ENCODE measurements around the gene TRANK1.

Gene TRANK1

GRCh38 chr3:36969085-36969484 is 24.2 kb upstream of the TRANK1 start:
- H3K36me3 ChIP-seq (replicated peaks; ENCODE audit: insufficient read depth, low read length): no peaks in the 10 kb centered on the region
- H3K27me3 ChIP-seq (replicated peaks; ENCODE audit: insufficient read depth, low read length): no peaks in the 10 kb centered on the region
- peaks cover 6% of the 10 kb centered on the region; the same call in 1 of the 2 replicates for H3K4me1 ChIP-seq (ENCODE audit: low read length)
- TF ChIP-seq, protein P1, sequence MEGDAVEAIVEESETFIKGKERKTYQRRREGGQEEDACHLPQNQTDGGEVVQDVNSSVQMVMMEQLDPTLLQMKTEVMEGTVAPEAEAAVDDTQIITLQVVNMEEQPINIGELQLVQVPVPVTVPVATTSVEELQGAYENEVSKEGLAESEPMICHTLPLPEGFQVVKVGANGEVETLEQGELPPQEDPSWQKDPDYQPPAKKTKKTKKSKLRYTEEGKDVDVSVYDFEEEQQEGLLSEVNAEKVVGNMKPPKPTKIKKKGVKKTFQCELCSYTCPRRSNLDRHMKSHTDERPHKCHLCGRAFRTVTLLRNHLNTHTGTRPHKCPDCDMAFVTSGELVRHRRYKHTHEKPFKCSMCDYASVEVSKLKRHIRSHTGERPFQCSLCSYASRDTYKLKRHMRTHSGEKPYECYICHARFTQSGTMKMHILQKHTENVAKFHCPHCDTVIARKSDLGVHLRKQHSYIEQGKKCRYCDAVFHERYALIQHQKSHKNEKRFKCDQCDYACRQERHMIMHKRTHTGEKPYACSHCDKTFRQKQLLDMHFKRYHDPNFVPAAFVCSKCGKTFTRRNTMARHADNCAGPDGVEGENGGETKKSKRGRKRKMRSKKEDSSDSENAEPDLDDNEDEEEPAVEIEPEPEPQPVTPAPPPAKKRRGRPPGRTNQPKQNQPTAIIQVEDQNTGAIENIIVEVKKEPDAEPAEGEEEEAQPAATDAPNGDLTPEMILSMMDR (IDR thresholded peaks at IDR 0.05; ENCODE audit: low read length): no peak
- no peak for TF ChIP-seq EZH2phosphoT487 (IDR thresholded peaks at IDR 0.05; ENCODE audit: low read length)
- no peak for TF ChIP-seq EZH2 (optimal IDR thresholded peaks at IDR 0.05; ENCODE audit: low read depth, low read length)
- H3K79me2 ChIP-seq (ENCODE audit: low read length): no peaks in the 10 kb centered on the region
- no peaks in the 10 kb centered on the region; the same call in 1 of the 2 replicates for H3K9me2 ChIP-seq (replicated peaks; ENCODE audit: insufficient read depth, low read length)
- no peak overlapping the region for H2AFZ ChIP-seq (ENCODE audit: low read length)
- H3K9ac ChIP-seq (ENCODE audit: low read length): no peak overlapping the region
- H3F3A ChIP-seq (ENCODE audit: insufficient read depth, low read length): no peaks in the 10 kb centered on the region
- no peaks in the 10 kb centered on the region for H4K20me1 ChIP-seq (ENCODE audit: insufficient read depth, low read length)
- no peak overlapping the region for H3K4me2 ChIP-seq (ENCODE audit: low read depth, low read length)
- no peaks in the 10 kb centered on the region for H3K9me3 ChIP-seq (replicated peaks; ENCODE audit: insufficient read depth, low read length)
- no peak for DNase-seq
- no peak overlapping the region for H3K27ac ChIP-seq (ENCODE audit: low read length)
- H3K4me3 ChIP-seq (ENCODE audit: low read length): no peak overlapping the region

DNA sequence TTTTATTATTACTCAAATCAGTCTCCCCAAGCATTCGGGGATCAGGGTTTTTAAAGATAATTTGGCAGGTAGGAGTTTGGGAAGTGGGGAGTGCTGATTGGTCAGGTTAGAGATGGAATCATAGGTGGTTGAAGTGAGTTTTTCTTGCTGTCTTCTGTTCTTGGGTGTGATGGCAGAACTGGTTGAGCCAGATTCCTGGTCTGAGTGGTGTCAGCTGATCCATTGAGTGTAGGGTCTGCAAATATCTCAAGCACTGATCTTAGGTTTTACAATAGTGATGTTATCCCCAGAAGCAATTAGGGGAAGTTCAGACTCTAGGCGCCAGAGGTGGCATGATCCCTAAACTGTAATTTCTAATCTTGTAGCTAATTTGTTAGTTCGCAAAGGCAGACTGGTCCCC is 20.6 kb upstream of the TRANK1 start:
- Histone ChIP-seq H2AFZ (ENCODE audit: low read length) (no peak overlapping the region), H3K4me3 (ENCODE audit: low read length) (no peak overlapping the region), H3K36me3 (replicated peaks; ENCODE audit: insufficient read depth, low read length) (no peaks in the 10 kb centered on the region), H4K20me1 (ENCODE audit: insufficient read depth, low read length) (no peaks in the 10 kb centered on the region), H3K4me2 (ENCODE audit: low read depth, low read length) (no peak overlapping the region), H3K9me3 (replicated peaks; ENCODE audit: insufficient read depth, low read length) (no peaks in the 10 kb centered on the region), H3K27ac (ENCODE audit: low read length) (no peak overlapping the region), H3K9me2 (replicated peaks; ENCODE audit: insufficient read depth, low read length) (no peaks in the 10 kb centered on the region; the same call in 1 of the 2 replicates), H3K27me3 (replicated peaks; ENCODE audit: insufficient read depth, low read length) (no peaks in the 10 kb centered on the region), H3K79me2 (ENCODE audit: low read length) (no peaks in the 10 kb centered on the region), H3F3A (ENCODE audit: insufficient read depth, low read length) (no peaks in the 10 kb centered on the region), H3K9ac (ENCODE audit: low read length) (no peak overlapping the region), H3K4me1 (ENCODE audit: low read length) (no peaks in the 10 kb centered on the region)
- TF ChIP-seq EZH2phosphoT487 (IDR thresholded peaks at IDR 0.05; ENCODE audit: low read length) (no peak), EZH2 (optimal IDR thresholded peaks at IDR 0.05; ENCODE audit: low read depth, low read length) (no peak)
- TF ChIP-seq, protein P1 (IDR thresholded peaks at IDR 0.05; ENCODE audit: low read length): no peak
- DNase-seq: no peak

DNA sequence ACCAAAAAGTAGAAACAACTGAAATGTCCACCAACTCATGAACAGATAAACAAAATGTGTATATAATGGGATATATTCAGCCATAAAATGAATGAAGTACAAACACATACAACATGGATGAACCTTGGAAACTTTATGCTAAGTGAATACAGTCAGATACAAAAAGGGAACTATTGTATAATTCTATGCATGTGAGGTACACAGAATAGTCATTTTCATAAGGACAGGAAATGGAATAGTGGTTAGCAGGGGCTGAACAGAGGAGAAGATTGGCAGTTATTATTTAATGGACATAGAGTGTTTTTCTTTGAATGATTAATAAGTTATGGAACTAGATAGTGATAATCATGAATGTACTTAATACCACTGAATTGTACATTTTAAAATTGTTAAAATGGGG is 20.0 kb upstream of the TRANK1 start:
- TF ChIP-seq EZH2 (optimal IDR thresholded peaks at IDR 0.05; ENCODE audit: low read depth, low read length) (no peak), EZH2phosphoT487 (IDR thresholded peaks at IDR 0.05; ENCODE audit: low read length) (no peak)
- TF ChIP-seq, protein P1 (IDR thresholded peaks at IDR 0.05; ENCODE audit: low read length): no peak
- H3K27ac ChIP-seq (ENCODE audit: low read length): no peak overlapping the region
- no peaks in the 10 kb centered on the region for H3F3A ChIP-seq (ENCODE audit: insufficient read depth, low read length)
- H3K36me3 ChIP-seq (replicated peaks; ENCODE audit: insufficient read depth, low read length): no peaks in the 10 kb centered on the region
- no peak overlapping the region for H3K4me2 ChIP-seq (ENCODE audit: low read depth, low read length)
- H3K79me2 ChIP-seq (ENCODE audit: low read length): no peaks in the 10 kb centered on the region
- DNase-seq: no peak
- H3K4me1 ChIP-seq (ENCODE audit: low read length): no peaks in the 10 kb centered on the region
- no peaks in the 10 kb centered on the region for H3K9me3 ChIP-seq (replicated peaks; ENCODE audit: insufficient read depth, low read length)
- no peaks in the 10 kb centered on the region for H4K20me1 ChIP-seq (ENCODE audit: insufficient read depth, low read length)
- no peaks in the 10 kb centered on the region for H3K9me2 ChIP-seq (replicated peaks; ENCODE audit: insufficient read depth, low read length)
- H3K4me3 ChIP-seq (ENCODE audit: low read length): no peak overlapping the region
- H3K9ac ChIP-seq (ENCODE audit: low read length): no peak overlapping the region
- no peak overlapping the region for H2AFZ ChIP-seq (ENCODE audit: low read length)
- H3K27me3 ChIP-seq (replicated peaks; ENCODE audit: insufficient read depth, low read length): no peaks in the 10 kb centered on the region

All from MM.1S (cell line).